Peyer's patch (tissue), 4 donors: ENCODE results near the gene PIN1.

Experiments
- CTCF ChIP-seq, 6 experiments: fragments of 450-650 bp in 4 of 6; fragments of 200-600 bp in 2 of 6; sonication (generic) in 1 of 6; IDR thresholded peaks; one replicate each; pipeline ENCODE4 v1.5.1; 2017 to 2019; ENCODE audit warnings: antibody characterized with exemption in 6 of 6, mild to moderate bottlenecking in 3 of 6, moderate library complexity in 1 of 6
- POLR2A ChIP-seq, 2 donors: fragments of 450-650 bp; IDR thresholded peaks; one replicate each; pipeline ENCODE4 v1.5.1; 2017; ENCODE audit warnings: antibody characterized with exemption in 2 of 2, mild to moderate bottlenecking in 2 of 2, moderate library complexity in 2 of 2

DNA sequence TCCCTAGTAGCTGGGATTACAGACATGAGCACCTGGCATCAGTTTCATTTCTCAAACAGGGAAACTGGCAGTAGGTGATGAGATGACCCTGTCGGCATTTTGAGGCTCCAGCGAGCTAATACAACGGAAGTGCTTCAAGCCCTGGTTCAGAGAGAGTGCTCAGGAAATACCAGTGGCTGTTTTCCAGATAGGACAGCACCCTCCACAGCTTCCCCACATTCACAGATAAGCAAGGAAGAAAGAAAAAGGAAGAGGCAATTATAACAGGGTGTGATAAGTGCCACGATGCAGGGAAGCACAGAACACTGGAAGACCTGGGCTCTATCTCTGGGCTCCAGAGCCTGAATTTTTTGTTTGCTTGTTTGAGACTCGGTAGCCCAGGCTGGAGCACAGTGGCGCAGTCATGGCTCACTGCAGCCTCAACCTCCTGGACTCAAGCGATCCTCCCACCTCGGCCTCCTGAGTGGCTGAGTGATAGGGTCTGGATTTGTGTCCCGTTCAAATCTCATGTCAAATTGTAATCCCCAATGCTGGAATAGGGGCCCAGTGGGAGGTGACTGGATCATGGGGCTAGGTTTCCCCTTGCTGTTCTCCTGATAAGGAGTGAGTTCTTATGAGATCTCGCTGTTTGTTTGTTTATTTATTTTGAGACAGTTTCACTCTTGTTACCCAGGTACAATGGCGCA is 43.5 kb downstream of the PIN1 start:
- TF ChIP-seq POLR2A (IDR thresholded peaks at IDR 0.05): no peak
- TF ChIP-seq CTCF (IDR thresholded peaks at IDR 0.05): no peak
